HG03103 (cell line): Measurements from ENCODE around the gene STIP1.

Experiments
- ATAC-seq: cut with Tn5 transposase; IDR thresholded peaks from one replicate; pipeline ENCODE4 v1.9.1; 2021; ENCODE audit warnings: low read depth; ENCODE audit not compliant: unreplicated experiment

STIP1 gene

GRCh38 chr11:64220271-64220670 lies 34.3 kb downstream of the STIP1 start:
- ATAC-seq, result no peak

GRCh38 chr11:64220798-64221197 lies 34.8 kb downstream of the STIP1 start:
- no peak for ATAC-seq

- ATAC-seq, result no peak
Measured at GRCh38 chr11:64222651-64223000, 36.7 kb downstream of the STIP1 start.

- no peak for ATAC-seq
Measured at GRCh38 chr11:64223001-64223651, 37.2 kb downstream of the STIP1 start.

- ATAC-seq, result no peak
Measured at GRCh38 chr11:64224151-64224890, 38.4 kb downstream of the STIP1 start.

- no peak for ATAC-seq
Measured at GRCh38 chr11:64224891-64225607, 39.1 kb downstream of the STIP1 start.

GRCh38 chr11:64225608-64226506 lies 39.9 kb downstream of the STIP1 start, which contains the start of the genes NUDT22 and TRPT1:
Gene NUDT22 (plus strand): TSS chr11:64226274. CDS start chr11:64226653, 379 bp downstream.
Gene TRPT1 (minus strand): TSS chr11:64226186. CDS start chr11:64225860, 326 bp downstream.
- peak; percentile 41 for ATAC-seq

- ATAC-seq, result no peak
Measured at GRCh38 chr11:64226507-64227051, 40.6 kb downstream of the STIP1 start.

- ATAC-seq, result no peak
Measured at GRCh38 chr11:64227405-64227956, 41.5 kb downstream of the STIP1 start.

GRCh38 chr11:64229090-64229743 lies 43.2 kb downstream of the STIP1 start:
- no peak for ATAC-seq

GRCh38 chr11:64229744-64230170 lies 43.8 kb downstream of the STIP1 start:
- ATAC-seq, result no peak

- no peak for ATAC-seq
Measured at GRCh38 chr11:64230171-64230984, 44.4 kb downstream of the STIP1 start, which contains the start of gene DNAJC4. Gene DNAJC4 (plus strand): TSS chr11:64230548. CDS start chr11:64230855, 307 bp downstream.

GRCh38 chr11:64230985-64231365 lies 45.0 kb downstream of the STIP1 start:
- ATAC-seq, result no peak

GRCh38 chr11:64231546-64231945 lies 45.6 kb downstream of the STIP1 start:
- ATAC-seq, result no peak

GRCh38 chr11:64232182-64232966 lies 46.4 kb downstream of the STIP1 start:
- ATAC-seq, result no peak

GRCh38 chr11:64232967-64233315 lies 47.0 kb downstream of the STIP1 start:
- no peak for ATAC-seq

- no peak for ATAC-seq
Measured at GRCh38 chr11:64233913-64234586, 48.1 kb downstream of the STIP1 start, which contains the start of gene VEGFB. Gene VEGFB (plus strand): TSS chr11:64234584. CDS start chr11:64234834, 250 bp downstream.
